DOHH2 (cell line): ENCODE measurements around the gene EPHB2.

ENCODE experiments used
- EZH2phosphoT487 ChIP-seq: fragments of 200-600 bp; sonication (generic); IDR thresholded peaks from 2 replicates; pipeline ENCODE4 v1.6.1; 2017; ENCODE audit warnings: borderline replicate concordance, mild to moderate bottlenecking, antibody characterized with exemption, low read length, moderate library complexity, mixed read lengths
- TF ChIP-seq, protein P1 (sequence below): fragments of 200-600 bp; sonication (generic); IDR thresholded peaks from one replicate; pipeline ENCODE4 v1.5.1; 2014; ENCODE audit warnings: antibody characterized with exemption, mild to moderate bottlenecking, low read depth, low read length; ENCODE audit not compliant: poor library complexity, severe bottlenecking

DNA sequence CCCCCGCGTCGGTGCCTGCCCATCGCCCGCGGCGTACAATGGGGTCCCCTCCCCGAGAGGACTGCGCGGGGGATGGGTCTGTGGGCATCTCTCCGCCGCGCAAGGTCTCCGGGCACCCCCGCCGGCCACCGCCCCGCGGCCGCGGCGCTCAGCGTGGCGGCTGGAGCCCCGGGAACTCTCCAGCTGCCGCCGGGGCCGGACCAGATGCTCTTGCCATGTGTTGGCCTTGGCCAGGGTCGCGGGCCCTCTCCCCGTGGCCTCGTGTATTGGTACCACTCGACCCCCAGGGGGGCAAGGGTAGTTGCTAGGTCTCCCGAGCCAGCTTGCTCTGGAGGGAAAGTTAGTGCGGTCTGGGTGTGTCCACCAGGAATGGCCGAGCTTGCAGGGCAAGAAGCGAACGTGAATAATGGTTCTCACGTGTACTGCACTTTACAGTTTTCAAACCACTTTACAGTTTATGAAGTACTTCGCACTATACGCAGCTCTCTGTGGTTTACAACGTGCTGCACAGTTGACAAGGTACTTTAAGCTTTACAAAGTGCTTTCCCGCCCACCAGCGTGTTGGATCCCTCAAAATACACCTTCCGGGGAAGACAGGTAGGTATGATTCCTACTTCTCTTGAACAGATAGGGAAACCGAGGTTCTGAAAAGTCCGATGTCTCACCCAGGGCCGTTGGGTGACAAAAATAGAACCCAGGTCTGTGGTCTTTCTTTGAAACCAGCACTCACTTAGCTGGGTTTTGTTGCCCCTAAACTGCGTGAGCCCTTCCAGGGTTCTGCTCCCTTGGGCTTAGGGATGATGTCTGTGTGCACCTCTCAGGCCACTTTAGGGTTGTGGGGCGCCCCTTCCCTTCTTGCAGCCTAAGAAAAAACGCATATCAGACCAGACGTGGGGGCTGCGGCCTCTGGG is 1.2 kb downstream of the EPHB2 start:
- TF ChIP-seq, protein P1, sequence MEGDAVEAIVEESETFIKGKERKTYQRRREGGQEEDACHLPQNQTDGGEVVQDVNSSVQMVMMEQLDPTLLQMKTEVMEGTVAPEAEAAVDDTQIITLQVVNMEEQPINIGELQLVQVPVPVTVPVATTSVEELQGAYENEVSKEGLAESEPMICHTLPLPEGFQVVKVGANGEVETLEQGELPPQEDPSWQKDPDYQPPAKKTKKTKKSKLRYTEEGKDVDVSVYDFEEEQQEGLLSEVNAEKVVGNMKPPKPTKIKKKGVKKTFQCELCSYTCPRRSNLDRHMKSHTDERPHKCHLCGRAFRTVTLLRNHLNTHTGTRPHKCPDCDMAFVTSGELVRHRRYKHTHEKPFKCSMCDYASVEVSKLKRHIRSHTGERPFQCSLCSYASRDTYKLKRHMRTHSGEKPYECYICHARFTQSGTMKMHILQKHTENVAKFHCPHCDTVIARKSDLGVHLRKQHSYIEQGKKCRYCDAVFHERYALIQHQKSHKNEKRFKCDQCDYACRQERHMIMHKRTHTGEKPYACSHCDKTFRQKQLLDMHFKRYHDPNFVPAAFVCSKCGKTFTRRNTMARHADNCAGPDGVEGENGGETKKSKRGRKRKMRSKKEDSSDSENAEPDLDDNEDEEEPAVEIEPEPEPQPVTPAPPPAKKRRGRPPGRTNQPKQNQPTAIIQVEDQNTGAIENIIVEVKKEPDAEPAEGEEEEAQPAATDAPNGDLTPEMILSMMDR = no peak
- peak; percentile 84 for TF ChIP-seq EZH2phosphoT487
